Mesendoderm (in vitro differentiated cells): ENCODE data around the gene PKP4.
A peak's percentile ranks its signal among the peaks of the same experiment; 100 is the strongest.

Source experiments
- DNase-seq: peaks from one replicate; pipeline ENCODE4 v3.0.0; 2013
- H2AK5ac ChIP-seq: 2 replicates; pipeline ENCODE4 v1.6.1; 2013; ENCODE audit warnings: low read length, inconsistent platforms
- H2BK120ac ChIP-seq: 2 replicates; pipeline ENCODE4 v1.6.1; 2013; ENCODE audit warnings: low read depth, mild to moderate bottlenecking, low read length, moderate library complexity, mixed read lengths
- H2BK15ac ChIP-seq: replicated peaks from 2 replicates; pipeline ENCODE4 v1.6.1; 2013; ENCODE audit warnings: low read depth, mild to moderate bottlenecking, moderate library complexity
- H2BK5ac ChIP-seq: 2 replicates; pipeline ENCODE4 v1.6.1; 2013; ENCODE audit warnings: low read length, inconsistent platforms
- H3K18ac ChIP-seq: 2 replicates; pipeline ENCODE4 v1.6.1; 2013; ENCODE audit warnings: mild to moderate bottlenecking, low read length, mixed read lengths
- H3K23ac ChIP-seq: one replicate; pipeline ENCODE4 v1.6.1; 2013; ENCODE audit warnings: low read length
- H3K27ac ChIP-seq: 2 replicates; pipeline ENCODE4 v1.5.1; 2013; ENCODE audit warnings: low read depth, mild to moderate bottlenecking, inconsistent platforms, low read length, moderate library complexity
- H3K27me3 ChIP-seq: 2 replicates; pipeline ENCODE4 v1.6.1; 2013; ENCODE audit warnings: low read length, control low read depth, mild to moderate bottlenecking, inconsistent platforms; ENCODE audit not compliant: insufficient read depth, poor library complexity
- H3K36me3 ChIP-seq: 2 replicates; pipeline ENCODE4 v1.6.1; 2013; ENCODE audit warnings: low read length, inconsistent platforms; ENCODE audit not compliant: control insufficient read depth, insufficient read depth
- H3K4ac ChIP-seq: one replicate; pipeline ENCODE4 v1.6.1; 2013; ENCODE audit warnings: low read depth, mild to moderate bottlenecking, low read length, moderate library complexity
- H3K4me1 ChIP-seq: 2 replicates; pipeline ENCODE4 v1.6.1; 2013; ENCODE audit warnings: low read depth, low read length, inconsistent platforms; ENCODE audit not compliant: control insufficient read depth
- H3K4me2 ChIP-seq: 2 replicates; pipeline ENCODE4 v1.6.1; 2013; ENCODE audit warnings: low read length
- H3K4me3 ChIP-seq: 2 replicates; pipeline ENCODE4 v1.5.1; 2013; ENCODE audit warnings: mild to moderate bottlenecking, low read length
- H3K56ac ChIP-seq: one replicate; pipeline ENCODE4 v1.6.1; 2013; ENCODE audit warnings: low read length
- H3K79me1 ChIP-seq: 2 replicates; pipeline ENCODE4 v1.6.1; 2013; ENCODE audit warnings: low read length, inconsistent platforms
- H3K79me2 ChIP-seq: 2 replicates; pipeline ENCODE4 v1.6.1; 2013; ENCODE audit warnings: mild to moderate bottlenecking, low read length; ENCODE audit not compliant: control insufficient read depth, insufficient read depth
- H3K9ac ChIP-seq: 2 replicates; pipeline ENCODE4 v1.6.1; 2013; ENCODE audit warnings: low read length, inconsistent platforms
- H4K5ac ChIP-seq: one replicate; pipeline ENCODE4 v1.6.1; 2013; ENCODE audit warnings: low read length
- H4K8ac ChIP-seq: one replicate; pipeline ENCODE4 v1.6.1; 2013; ENCODE audit warnings: low read depth, mild to moderate bottlenecking, control low read depth, low read length, moderate library complexity
- WGBS: extraction: QIAGEN DNeasy Blood & Tissue Kit; methylation state at CpG from one replicate; pipeline ENCODE4 v1.1.7; 2013; ENCODE audit warnings: low lambda C conversion rate, missing lambda C conversion rate; ENCODE audit not compliant: insufficient coverage; ENCODE audit errors: extremely low coverage; 5-methylcytosine and 5-hydroxymethylcytosine counted together

The PKP4 gene

DNA sequence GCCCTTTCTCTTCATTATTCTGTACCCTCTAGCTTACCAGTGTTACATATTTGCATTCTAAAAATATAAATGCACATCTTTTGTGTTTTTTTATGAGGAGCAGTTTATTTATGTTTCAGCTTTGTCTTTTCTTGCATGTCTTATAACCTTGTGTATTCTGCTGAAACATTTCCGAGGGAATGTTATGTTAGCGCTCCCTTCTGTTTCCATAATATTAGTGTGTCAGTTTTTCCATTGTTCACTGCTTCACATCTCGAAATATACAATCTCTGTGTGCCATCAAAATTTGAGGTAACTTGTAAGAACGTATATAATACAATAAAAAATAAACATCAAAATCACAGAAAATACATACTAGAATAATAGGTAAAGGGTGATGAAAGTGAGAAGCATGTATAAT is 153.3 kb downstream of the PKP4 start:
- no peak overlapping the region for H3K9ac ChIP-seq
- DNase-seq = no peak
- no CpG with 5 or more reads among the region's 4 CpGs for WGBS

DNA sequence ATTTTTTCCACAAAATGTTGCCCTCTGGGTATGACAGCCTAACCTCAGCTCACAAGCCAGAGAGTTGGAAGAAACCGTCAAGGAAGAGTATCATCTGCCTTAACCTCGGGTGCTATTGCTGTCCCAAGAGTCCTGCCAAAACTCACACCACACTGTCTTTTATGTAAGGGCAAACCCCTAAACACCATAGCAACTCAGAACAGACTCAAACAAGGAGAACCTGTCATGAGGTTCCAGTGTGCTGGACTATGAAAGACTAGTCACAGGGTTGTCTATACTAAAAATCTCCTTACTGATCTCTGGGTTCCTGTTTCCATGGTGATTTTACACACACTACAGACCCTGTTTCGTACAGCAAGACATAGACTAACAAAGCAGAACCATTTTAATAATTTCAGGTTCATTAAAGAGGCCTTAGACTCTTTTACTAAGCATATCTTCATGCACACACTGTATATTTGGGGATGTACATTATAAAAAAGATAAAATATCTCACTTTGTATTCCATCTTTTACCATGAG is 159.8 kb downstream of the PKP4 start:
- no peak overlapping the region for H2BK120ac ChIP-seq
- H4K5ac ChIP-seq = no peak overlapping the region
- no peaks in the 10 kb centered on the region for H3K27me3 ChIP-seq
- H3K56ac ChIP-seq = no peak overlapping the region
- no peaks in the 10 kb centered on the region for H3K79me2 ChIP-seq
- no peak overlapping the region for H4K8ac ChIP-seq
- H3K4me3 ChIP-seq = no peak overlapping the region
- H3K23ac ChIP-seq = no peak overlapping the region
- no peak overlapping the region for H2BK5ac ChIP-seq
- no peak overlapping the region for H3K18ac ChIP-seq
- WGBS = no CpG with 5 or more reads among the region's 3 CpGs
- H3K36me3 ChIP-seq = peaks cover 2% of the 10 kb centered on the region
- no peak overlapping the region for H3K4me2 ChIP-seq
- no peak overlapping the region for H3K4ac ChIP-seq
- H3K4me1 ChIP-seq = peaks cover 8% of the 10 kb centered on the region
- H2AK5ac ChIP-seq = no peak overlapping the region
- H2BK15ac ChIP-seq = no peak overlapping the region
- no peak overlapping the region for H3K27ac ChIP-seq
- H3K9ac ChIP-seq = no peak overlapping the region
- no peaks in the 10 kb centered on the region for H3K79me1 ChIP-seq
- DNase-seq = no peak

More for the DNA sequence above, 153.3 kb downstream of the PKP4 start:
- H3K56ac ChIP-seq = no peak overlapping the region
- no peak overlapping the region for H3K23ac ChIP-seq
- no peaks in the 10 kb centered on the region for H3K27me3 ChIP-seq
- H2AK5ac ChIP-seq = no peak overlapping the region
- no peaks in the 10 kb centered on the region for H3K36me3 ChIP-seq
- H4K5ac ChIP-seq = no peak overlapping the region
- no peak overlapping the region for H3K4ac ChIP-seq
- no peak overlapping the region for H3K4me2 ChIP-seq
- H4K8ac ChIP-seq = no peak overlapping the region
- no peak overlapping the region for H2BK120ac ChIP-seq
- no peak overlapping the region for H2BK15ac ChIP-seq
- no peak overlapping the region for H3K4me3 ChIP-seq
- no peaks in the 10 kb centered on the region for H3K4me1 ChIP-seq
- no peak overlapping the region for H3K18ac ChIP-seq
- H3K79me2 ChIP-seq = no peaks in the 10 kb centered on the region
- no peaks in the 10 kb centered on the region for H3K79me1 ChIP-seq
- H3K27ac ChIP-seq = no peak overlapping the region
- no peak overlapping the region for H2BK5ac ChIP-seq

DNA sequence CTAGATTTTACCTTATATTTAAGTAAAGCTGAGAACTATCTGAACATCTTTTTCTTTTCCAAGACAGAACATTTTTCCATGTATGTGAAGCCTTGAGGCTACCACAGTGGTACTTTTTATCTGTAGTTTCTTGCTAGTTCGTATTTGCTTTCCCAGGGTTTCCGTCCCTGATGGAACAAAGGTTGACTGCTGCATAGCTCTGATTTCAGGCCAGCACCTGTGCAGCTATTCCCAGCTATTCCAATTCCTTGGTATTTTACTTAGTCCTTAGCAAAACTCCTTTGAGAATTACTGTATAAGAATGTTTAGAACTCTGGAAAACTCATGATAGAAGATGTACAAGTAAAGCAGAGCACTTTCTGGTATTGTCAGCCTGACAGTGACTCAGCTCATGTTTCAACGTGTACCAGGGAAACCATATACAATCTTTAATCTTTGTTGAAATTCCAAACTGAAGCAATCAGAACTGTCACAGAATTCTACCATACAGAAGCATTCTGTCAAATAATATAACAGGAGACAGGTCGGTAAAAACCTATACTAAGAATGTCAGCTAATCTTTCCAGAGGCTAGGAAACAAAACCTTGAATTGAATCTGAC is 162.2 kb downstream of the PKP4 start:
- peaks cover 4% of the 10 kb centered on the region for H3K36me3 ChIP-seq
- no CpG with 5 or more reads among the region's 4 CpGs for WGBS
- no peak overlapping the region for H3K18ac ChIP-seq

DNA sequence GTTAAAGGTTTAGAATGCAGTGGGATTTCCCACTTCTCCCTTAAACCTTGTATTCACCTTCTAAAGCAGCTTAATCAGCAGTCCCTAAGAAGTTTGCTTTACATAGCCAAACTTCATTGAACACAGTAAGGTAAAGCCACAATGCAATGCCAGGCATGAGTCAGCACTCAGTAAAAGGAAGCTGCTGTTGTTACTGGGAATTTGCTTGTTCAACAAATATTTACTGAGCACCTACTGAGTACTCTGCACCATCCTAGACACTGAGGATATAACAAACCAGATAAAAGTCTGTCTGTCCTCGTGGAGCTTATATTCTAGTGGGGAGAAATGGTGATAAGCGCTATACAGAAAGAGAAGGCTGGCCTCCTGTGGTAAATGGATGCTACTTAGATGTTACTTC is 162.7 kb downstream of the PKP4 start:
- no peak overlapping the region for H4K8ac ChIP-seq
- H4K5ac ChIP-seq = peak overlapping the region; percentile 40
- no peak overlapping the region for H3K23ac ChIP-seq
- H2BK15ac ChIP-seq = no peak overlapping the region
- H3K27ac ChIP-seq = peak overlapping the region; percentile 69
- H3K79me1 ChIP-seq = no peaks in the 10 kb centered on the region
- no peak overlapping the region for H3K18ac ChIP-seq
- H2BK5ac ChIP-seq = peak overlapping the region; percentile 85
- WGBS = no CpG with 5 or more reads among the region's 2 CpGs
- DNase-seq = peak; percentile 79
- no peaks in the 10 kb centered on the region for H3K27me3 ChIP-seq
- no peaks in the 10 kb centered on the region for H3K79me2 ChIP-seq
- peaks cover 8% of the 10 kb centered on the region for H3K4me1 ChIP-seq
- H3K56ac ChIP-seq = peak overlapping the region; percentile 65
- H3K36me3 ChIP-seq = peaks cover 4% of the 10 kb centered on the region
- no peak overlapping the region for H3K4ac ChIP-seq
- H3K4me2 ChIP-seq = no peak overlapping the region
- H3K9ac ChIP-seq = no peak overlapping the region
- peak overlapping the region; percentile 62 for H2AK5ac ChIP-seq
- no peak overlapping the region for H2BK120ac ChIP-seq
- H3K4me3 ChIP-seq = no peak overlapping the region

More for the DNA sequence above, 162.2 kb downstream of the PKP4 start:
- Histone ChIP-seq H4K5ac (no peak overlapping the region), H3K79me1 (no peaks in the 10 kb centered on the region), H3K27me3 (no peaks in the 10 kb centered on the region), H3K4me2 (no peak overlapping the region), H3K9ac (no peak overlapping the region), H3K4me1 (peaks cover 8% of the 10 kb centered on the region), H2BK15ac (peak overlapping the region; percentile 11), H3K4me3 (no peak overlapping the region), H2AK5ac (peak overlapping the region; percentile 62), H2BK120ac (peak overlapping the region; percentile 21), H4K8ac (no peak overlapping the region), H3K56ac (peak overlapping the region; percentile 65), H3K4ac (no peak overlapping the region), H3K27ac (peak overlapping the region; percentile 69), H2BK5ac (peak overlapping the region; percentile 85), H3K79me2 (no peaks in the 10 kb centered on the region), H3K23ac (no peak overlapping the region)
- peak; percentile 17 for DNase-seq

DNA sequence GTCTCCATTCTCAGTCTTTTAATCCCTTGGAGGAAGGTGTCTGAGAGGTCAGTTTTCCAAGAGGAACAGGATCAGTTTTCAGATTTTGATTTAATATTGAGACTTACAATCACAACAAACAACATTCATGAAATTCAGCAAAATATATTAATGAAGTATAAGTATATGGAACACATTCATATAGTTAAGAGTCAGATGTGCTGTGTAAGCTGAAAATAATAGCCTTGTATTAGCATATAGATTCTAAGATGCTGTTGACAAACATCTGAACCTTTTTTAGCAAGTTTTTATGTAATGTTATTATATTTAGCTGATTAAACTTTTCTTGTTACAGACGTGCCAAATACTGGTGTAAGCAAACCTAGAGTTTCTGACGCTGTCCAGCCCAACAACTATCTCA is 163.9 kb downstream of the PKP4 start:
- Histone ChIP-seq H2BK120ac (no peak overlapping the region), H3K27ac (no peak overlapping the region), H4K5ac (no peak overlapping the region), H2BK15ac (no peak overlapping the region), H3K18ac (no peak overlapping the region), H3K36me3 (peaks cover 6% of the 10 kb centered on the region), H2BK5ac (no peak overlapping the region), H3K79me2 (no peaks in the 10 kb centered on the region), H3K4me3 (no peak overlapping the region), H3K4me2 (no peak overlapping the region), H2AK5ac (no peak overlapping the region), H3K27me3 (no peaks in the 10 kb centered on the region), H3K56ac (no peak overlapping the region), H3K4me1 (peaks cover 8% of the 10 kb centered on the region), H3K4ac (no peak overlapping the region), H4K8ac (no peak overlapping the region), H3K79me1 (no peaks in the 10 kb centered on the region), H3K23ac (no peak overlapping the region), H3K9ac (no peak overlapping the region)
- DNase-seq = no peak
- no CpG with 5 or more reads among the region's 2 CpGs for WGBS
